ENCODE measurements around the gene VIPAS39. TPM values are rescaled to one million over a fixed set of nuclear protein-coding genes. Genes with fewer than 3 reads are reported as not detected.

VIPAS39 gene
- total and polyA plus RNA-seq, 2 of the 4 experiments (the other 2 are of a cell fraction): 19.0 to 43.0 TPM

- Histone ChIP-seq H3K4me1 (ENCODE audit: control insufficient read depth, insufficient read depth, low read length) (no peaks in the 10 kb centered on the region), H2BK120ac (ENCODE audit: low read depth, low read length) (no peak overlapping the region), H4K8ac (ENCODE audit: low read depth in 2 of 2, low read length in 2 of 2) (no peak overlapping the region), H3K79me1 (ENCODE audit: low read depth in 1 of 2, low read length in 2 of 2) (no peaks in the 10 kb centered on the region), H3K27ac (ENCODE audit: insufficient read depth, low read length) (no peak overlapping the region), H3K9ac (ENCODE audit: low read depth, low read length) (no peak overlapping the region), H3K56ac (ENCODE audit: extremely low read depth, insufficient read depth, low read length) (no peak overlapping the region), H3K27me3 (ENCODE audit: control insufficient read depth, insufficient read depth, low read length) (peaks cover 10% of the 10 kb centered on the region), H3K4ac (ENCODE audit: low read depth, low read length) (no peak overlapping the region), H4K91ac (ENCODE audit: insufficient read depth, low read depth, low read length) (no peak overlapping the region), H2AK5ac (ENCODE audit: low read depth, low read length) (no peak overlapping the region), H3K9me1 (ENCODE audit: insufficient read depth, low read length) (no peaks in the 10 kb centered on the region), H3K9me3 (ENCODE audit: control insufficient read depth, insufficient read depth, low read length) (no peaks in the 10 kb centered on the region), H3K18ac (ENCODE audit: low read depth, low read length) (no peak overlapping the region), H2BK15ac (ENCODE audit: low read depth, low read length) (no peak overlapping the region), H2BK5ac (ENCODE audit: low read depth, low read length, poor library complexity, severe bottlenecking) (no peak overlapping the region), H2BK20ac (ENCODE audit: low read depth, low read length) (no peak overlapping the region), H2AFZ (replicated peaks; ENCODE audit: low read length, poor library complexity) (no peak overlapping the region), H2AK9ac (replicated peaks; ENCODE audit: low read depth, low read length, poor library complexity) (no peak overlapping the region), H3K4me2 (ENCODE audit: low read depth, low read length) (no peak overlapping the region), H4K5ac (ENCODE audit: low read depth, low read length) (no peak overlapping the region), H3K14ac (replicated peaks; ENCODE audit: low read depth, low read length) (no peak overlapping the region), H3K36me3 (ENCODE audit: control insufficient read depth, insufficient read depth, low read length) (no peaks in the 10 kb centered on the region), H4K20me1 (ENCODE audit: insufficient read depth, low read length) (no peaks in the 10 kb centered on the region), H3K4me3 (ENCODE audit: insufficient read depth, low read depth, low read length) (no peak overlapping the region), H3K23ac (ENCODE audit: low read depth, low read length) (no peak overlapping the region)
- no CpG with 5 or more reads among the region's 3 CpGs for WGBS, 2 experiments (ENCODE audit: extremely low coverage in 2 of 2, insufficient read length in 1 of 2)
- DNase-seq: no peak
- intact Hi-C loops (cut with micrococcal nuclease) (no loop called here), in situ Hi-C loops (cut with MboI; ENCODE audit: low sequenced_read_pairs) (no loop called here), dilution Hi-C loops (cut with HindIII; ENCODE audit: low sequenced_read_pairs, unreplicated experiment) (no loop called here)
- CTCF ChIA-PET: no interaction called here
- TF ChIP-seq, protein P1, sequence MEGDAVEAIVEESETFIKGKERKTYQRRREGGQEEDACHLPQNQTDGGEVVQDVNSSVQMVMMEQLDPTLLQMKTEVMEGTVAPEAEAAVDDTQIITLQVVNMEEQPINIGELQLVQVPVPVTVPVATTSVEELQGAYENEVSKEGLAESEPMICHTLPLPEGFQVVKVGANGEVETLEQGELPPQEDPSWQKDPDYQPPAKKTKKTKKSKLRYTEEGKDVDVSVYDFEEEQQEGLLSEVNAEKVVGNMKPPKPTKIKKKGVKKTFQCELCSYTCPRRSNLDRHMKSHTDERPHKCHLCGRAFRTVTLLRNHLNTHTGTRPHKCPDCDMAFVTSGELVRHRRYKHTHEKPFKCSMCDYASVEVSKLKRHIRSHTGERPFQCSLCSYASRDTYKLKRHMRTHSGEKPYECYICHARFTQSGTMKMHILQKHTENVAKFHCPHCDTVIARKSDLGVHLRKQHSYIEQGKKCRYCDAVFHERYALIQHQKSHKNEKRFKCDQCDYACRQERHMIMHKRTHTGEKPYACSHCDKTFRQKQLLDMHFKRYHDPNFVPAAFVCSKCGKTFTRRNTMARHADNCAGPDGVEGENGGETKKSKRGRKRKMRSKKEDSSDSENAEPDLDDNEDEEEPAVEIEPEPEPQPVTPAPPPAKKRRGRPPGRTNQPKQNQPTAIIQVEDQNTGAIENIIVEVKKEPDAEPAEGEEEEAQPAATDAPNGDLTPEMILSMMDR (conservative IDR thresholded peaks at IDR 0.05; ENCODE audit: low read depth, low read length): peak; percentile 11; the same call in 1 of the 2 replicates
- no peak for TF ChIP-seq POLR2A (IDR thresholded peaks at IDR 0.05; ENCODE audit: low read depth, low read length)
- no TSS peak for BruUV-seq (replicated peaks)
- ATAC-seq (ENCODE audit: low read depth): peak; percentile 37; the same call in 1 of the 2 replicates
- POLR2A ChIA-PET (ENCODE audit: unreplicated experiment): no interaction called here
These were observed 48.3 kb downstream of the VIPAS39 start for GRCh38 chr14:77409131-77409533.
